GM19239 (cell line): ENCODE data around the gene MRRF.

Experiments used
- DNase-seq: peaks from one replicate; pipeline ENCODE4 v3.0.0; 2011; ENCODE audit warnings: low spot score; ENCODE audit not compliant: insufficient read length
- FAIRE-seq: peaks from 2 replicates; lab custom pipeline; 2011; peaks lifted over from hg19 to GRCh38; lab: Jason Lieb, UNC

Gene MRRF, protein sequence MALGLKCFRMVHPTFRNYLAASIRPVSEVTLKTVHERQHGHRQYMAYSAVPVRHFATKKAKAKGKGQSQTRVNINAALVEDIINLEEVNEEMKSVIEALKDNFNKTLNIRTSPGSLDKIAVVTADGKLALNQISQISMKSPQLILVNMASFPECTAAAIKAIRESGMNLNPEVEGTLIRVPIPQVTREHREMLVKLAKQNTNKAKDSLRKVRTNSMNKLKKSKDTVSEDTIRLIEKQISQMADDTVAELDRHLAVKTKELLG

DNA sequence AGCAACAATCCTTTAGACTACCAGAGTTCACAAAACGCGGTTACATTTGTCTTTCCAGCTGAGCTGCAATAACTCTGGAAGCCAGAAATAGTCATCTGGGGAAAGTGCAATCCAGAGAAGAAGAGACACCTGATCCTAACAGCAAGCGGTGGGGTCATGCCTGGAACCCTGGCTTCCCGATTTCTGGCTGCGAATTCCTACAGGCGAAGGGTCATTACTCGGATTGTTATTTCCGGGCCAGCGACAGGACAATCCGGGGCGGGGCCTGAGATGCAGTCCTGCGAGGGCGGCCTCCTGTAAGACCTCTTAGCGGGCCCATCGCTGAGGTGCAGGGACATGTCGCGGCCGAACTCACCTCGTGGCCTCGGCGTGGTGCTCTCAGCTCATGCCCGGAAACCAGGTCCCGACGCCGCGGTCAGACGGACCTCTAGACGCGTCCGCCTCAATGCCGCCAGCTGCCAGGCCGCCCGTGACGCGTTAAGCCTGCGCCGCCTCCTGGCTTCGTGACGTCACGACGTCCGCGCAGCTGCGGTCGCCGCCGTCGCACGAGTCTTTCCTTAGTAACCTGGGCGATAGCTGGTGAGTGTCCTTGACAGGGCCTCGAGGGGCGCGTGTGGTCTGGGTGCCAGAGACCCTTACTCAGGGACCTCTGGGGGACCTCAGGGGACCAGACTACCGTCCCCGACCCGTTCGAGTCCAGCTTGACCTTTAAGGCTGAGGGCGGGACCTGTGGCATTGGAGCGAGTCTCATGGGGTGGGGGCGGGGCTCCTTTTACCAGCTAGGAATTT is at the start of gene MRRF, which contains the start of gene RBM18:
MRRF (plus strand) TSS at position 523 of the 789 bp plus-strand sequence. CDS start 6,010 bp downstream, outside the sequence.
RBM18 (minus strand) TSS at position 481 of the 789 bp plus-strand sequence. CDS start 3,348 bp downstream, outside the sequence.
- FAIRE-seq (peak; percentile 92), DNase-seq (peak; percentile 69)

DNA sequence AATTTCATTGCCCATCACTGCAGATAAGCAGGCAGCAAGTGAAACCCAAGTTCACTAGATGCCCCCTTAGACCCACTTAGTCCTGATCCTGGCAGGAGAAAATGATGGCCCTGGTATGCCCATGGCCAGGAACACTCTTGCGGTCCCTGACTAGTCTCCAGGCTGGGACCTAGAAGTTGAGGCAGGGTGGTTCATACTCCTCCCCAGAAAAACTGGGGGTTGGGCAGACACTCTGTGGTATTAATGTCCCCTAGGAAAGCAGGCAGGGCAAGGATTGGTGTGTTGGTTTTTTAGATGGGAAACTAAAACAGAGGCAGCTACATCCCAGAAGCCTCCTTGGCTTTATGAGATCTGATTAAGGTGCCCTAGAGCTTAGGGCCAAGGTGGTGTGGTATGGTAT is 49.0 kb upstream of the MRRF start:
- FAIRE-seq (no peak), DNase-seq (no peak)

DNA sequence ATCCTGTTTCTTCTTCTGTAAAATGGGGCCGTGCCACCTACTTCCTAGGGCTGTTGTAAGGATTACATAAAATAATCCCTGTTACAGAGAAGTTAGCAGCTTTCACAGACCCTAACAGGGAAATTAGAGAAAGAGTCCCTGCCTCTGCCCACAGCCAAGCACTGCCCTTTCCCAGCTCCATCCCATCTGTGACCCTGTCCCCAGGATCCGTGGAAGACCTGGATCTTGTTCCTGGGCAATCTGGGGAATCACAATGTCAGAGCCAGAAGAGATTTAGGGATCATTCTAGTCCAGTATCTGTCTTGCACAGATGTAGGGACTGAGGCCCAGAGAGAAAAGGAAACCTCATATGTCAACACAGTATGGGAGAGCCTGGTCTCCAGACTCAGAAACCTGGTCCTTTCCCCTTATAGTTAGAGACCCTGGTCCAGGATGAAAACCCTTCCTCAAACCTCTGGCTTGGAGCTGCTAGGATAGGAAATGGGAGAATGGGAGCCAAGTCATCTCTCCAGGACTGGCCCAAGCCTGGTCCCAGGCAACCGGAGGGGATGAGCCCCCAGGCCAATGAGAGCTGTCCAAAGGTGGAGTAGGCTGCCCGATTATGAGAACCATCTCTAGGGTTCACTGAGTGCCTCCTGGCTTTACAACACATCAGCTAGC is 48.4 kb upstream of the MRRF start:
- FAIRE-seq (no peak), DNase-seq (no peak)

DNA sequence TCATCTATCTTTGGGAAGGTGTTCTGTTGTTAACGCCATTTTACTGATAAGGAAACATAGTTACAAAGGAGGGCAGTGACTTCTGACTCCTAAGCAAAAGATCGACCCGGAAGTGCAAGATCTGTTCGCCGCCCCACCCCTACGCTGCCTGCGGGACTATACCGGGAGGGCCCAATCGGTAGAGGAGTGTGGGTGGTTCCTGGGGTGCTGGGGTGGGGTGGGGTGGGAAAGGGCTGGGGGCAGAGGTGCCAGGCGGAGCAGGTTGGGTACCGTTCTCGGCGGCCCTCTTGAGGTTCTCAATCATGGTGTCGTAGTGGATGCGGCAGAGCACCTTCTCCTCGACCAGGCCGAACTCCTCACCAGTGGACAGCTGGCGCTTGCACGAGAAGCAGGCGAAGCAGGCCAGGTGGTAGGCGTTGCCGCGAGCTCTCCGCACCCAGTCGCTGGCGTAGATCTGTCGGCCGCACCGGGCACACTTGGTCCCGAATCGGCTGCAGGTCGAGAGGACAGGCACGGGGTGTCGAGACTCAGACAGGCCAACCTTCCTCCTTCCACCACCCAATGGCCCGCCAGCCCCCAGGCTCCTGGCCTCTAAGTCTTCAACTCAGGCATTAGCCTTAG is 47.8 kb upstream of the MRRF start:
- no peak for DNase-seq
- no peak for FAIRE-seq

DNA sequence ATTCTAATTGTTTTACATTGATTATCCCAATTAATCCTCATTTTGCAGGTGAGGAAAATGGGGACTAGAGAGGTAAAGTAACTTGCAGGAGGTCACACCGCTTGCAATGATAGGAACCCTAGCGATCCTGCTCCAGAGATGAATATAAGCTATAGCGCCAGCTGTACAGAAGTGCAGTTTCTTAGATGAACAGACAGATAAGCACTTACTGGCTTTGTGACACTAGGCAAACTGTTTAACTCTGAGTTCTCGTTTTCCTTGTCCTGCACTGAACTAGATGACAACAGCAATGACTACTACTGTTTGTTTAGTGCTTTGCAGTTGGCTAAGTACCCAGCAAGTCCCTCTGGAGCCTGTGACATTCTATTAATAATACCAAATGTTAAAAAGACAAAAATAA is 47.0 kb upstream of the MRRF start:
- DNase-seq (no peak), FAIRE-seq (no peak)

DNA sequence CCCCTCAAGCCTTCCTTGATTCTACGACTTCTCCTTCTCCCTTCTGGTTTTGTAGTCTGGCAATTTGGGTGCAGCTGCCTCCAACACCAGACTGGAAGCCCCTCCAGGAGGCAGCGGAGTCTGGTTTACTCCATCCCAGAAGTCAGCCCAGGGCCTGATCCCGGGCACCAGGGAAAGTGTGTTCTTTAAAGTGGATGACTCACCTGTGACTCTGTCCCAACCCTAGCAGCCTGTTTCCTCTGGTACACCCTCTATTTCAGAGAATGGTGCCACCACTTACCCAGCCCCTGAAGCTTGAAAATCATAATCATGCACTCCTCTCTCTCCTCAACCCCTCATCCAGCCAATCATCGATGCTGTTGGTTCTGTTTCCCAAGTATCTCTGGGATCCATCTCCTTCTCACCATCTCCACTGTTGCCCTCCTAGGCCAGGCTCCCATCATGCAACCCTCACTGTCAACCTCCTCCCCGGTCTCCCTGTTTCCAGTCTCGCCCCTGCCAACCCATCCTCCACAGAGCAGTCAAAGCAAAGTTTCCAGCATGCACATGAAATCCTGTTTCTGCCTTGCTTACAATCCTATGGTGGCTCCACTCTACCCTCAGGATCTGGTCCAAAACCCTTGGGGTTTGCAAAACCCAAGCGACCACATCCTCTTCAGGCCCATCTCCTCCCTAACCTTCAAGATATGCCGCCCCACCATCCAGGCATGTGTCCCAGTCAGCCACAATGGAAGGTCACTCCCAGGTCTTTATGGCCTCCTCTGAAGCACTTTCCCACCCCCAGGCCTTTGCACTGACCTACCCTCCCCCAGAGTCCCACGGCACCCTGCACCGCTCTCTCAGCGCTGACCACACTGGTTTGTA is 46.4 kb upstream of the MRRF start:
- FAIRE-seq (no peak), DNase-seq (no peak)

DNA sequence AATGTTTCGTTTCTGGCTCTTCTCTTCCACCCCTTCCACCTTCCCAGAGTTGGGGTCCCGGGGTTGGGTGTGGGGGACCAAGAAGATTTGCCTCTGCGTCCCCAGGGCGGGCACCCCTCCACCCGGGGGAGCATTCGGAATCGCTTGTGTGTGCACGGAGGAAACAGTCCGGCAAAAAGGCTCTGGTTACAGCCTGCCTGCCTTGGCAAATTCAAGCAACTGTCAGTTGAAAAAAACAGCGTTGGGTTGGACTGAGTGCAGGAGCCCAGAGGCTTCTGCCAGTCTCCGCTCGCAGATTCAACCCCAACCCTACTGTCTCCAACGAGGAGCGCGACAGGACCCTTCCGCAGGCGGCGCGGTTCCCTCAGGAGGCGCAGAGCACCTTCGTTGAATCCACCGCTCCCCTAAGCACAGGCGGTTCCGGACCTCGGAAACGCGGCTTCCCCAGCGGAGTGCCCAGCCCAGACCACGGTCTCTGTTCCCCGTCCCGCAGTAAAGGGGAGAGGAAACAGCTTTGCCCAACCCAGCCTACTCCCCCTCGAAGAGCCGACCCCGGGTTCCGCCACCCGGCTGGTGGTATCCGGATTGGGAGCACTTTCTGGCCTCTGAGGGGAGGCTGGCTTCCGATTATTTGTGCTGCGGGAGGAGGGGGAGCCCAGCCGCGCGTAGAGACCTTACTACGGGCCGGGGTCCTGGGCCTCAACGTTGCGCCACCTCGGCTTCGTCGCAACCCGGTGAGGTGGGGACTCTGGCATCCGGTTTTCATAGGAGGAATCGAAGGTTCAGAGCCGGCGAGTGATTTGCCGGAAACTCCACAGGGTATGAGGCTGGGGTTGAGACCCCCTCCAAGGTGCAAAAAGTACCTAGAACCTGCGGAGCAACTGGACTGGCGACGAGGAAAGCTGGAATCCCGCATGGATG is 45.5 kb upstream of the MRRF start:
- DNase-seq: no peak
- FAIRE-seq: no peak

DNA sequence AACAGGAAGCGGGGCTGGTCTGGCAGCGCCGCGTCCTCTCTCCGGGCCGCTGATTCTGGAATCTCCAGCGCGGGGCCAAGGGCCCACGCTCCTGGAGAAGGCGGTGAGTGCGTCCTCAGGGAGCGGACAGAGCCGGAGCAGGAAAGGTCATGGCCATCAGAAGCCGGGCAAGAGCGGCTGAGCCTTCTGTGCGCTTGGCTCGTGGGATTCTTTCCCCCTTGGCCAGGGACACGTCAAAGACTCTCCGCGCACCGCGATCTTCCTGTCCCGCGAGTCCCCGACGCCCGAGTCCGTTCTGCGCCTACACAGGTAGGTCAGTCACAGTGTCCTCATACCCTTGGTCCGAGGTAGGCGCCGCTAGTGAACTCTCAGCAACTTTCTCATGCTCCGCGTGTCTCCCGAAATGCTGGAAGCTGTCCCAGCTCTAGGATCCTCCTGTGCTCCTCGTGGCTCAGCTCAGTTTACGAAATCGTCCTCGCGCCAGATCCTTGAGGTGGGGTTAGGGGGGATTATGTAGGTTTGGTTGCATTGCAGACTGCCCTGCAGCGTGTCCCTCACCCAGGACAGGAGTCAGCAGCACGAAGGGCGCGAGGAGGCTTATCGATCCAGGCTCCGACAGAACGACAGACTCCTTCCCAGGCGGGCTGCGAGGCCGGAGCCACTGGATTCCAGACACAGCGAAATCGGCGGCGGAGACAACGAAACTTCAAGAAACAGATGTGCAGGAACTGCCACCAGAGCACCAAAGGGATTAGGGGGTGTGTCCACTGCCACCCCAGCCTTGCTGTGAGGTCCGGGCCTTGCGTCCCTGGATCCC is 44.6 kb upstream of the MRRF start:
- DNase-seq (no peak), FAIRE-seq (no peak)

DNA sequence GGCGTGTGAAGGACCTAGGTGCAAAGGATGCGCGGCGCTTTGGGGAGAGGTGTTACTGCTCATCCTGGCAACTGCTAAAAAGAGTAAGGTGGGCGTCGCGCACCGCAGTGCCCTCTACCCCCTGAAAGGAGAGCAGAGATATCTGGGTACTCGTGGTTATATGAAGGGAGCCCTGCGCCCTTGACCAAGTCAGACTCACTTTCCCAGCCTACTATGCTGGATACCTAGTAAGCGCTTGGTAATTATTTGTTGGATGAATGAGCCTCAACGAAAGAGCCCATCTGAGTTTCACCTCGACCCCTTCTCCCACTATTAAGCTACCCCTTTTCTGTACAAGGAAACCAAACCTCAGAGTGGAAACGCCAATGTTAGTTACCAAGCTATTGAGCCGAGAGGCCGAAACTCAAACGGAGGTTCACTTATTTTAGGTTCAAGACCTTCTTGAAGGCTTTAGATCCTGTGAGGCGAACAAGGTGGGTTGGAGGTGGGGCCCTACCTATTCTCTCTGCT is 44.0 kb upstream of the MRRF start:
- FAIRE-seq: no peak
- no peak for DNase-seq

DNA sequence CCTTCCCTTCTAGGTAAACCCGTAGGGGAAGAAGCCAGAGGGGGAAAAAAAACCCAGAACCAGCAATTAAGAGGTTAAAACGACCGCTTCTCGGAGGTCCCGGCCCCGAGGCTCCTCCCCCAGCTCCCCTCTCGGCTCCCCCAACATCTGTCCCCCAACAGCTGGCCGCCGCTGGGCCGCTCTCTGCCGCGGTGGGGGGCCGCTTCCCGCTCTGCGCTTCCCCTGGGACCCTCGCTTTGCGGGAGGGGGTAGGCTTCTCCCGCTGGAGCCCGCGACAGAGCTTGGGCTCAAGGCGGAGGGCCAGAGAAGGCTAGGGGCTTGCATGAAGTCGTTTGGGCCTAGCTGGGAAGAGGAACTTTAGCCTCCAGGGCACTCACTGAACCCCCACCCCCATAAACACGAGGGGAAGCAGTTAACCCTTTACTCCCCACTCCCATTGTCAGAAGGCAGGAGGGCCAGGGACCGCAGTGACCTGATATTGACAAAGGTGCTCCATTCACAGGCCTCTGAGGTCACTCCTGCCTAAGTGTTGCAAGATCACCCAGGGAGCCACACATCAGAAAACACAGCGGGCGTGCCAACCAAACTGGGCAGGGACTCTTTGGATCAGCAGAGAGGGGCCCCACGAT is 43.4 kb upstream of the MRRF start:
- DNase-seq: no peak
- FAIRE-seq: no peak

DNA sequence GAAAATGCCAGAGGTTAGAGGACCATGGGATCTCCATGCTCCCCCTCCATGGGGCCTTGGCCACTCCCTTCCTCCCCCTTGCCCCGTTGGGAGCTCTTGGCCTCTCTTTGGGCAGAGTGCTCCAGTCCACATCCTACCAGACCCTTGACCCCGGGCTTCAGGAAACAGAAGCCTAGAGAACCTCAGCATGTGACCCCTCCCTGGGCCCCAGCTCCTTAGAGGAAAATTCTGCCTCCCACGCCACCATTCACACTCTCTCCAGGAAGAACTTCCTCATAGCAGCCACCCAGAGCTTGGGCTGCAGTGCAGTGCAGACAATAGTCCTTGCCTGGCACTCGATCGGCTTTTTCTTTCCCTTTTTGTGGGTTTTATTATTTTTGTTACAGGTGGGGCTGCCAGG is 41.9 kb upstream of the MRRF start:
- FAIRE-seq (no peak), DNase-seq (no peak)

DNA sequence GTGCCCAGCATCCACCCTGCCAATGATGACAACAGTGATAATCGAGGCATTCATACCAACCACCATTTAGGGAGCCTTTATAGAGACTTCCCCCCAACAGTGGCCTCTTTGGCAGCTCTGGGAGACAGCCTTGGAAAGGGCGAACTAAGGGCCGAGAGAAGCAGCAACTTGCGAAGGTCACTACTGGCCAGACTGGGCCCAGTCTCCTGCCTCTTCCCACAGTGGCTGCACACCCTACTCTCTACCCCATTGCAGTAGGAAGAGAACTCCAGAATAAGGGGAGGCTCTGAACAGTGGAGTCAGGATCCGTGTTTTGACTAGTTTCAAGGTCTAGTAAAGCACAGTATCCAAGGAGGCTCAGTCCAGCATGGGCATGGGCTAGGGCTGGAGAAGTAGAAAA is 41.2 kb upstream of the MRRF start:
- FAIRE-seq (no peak), DNase-seq (no peak)

DNA sequence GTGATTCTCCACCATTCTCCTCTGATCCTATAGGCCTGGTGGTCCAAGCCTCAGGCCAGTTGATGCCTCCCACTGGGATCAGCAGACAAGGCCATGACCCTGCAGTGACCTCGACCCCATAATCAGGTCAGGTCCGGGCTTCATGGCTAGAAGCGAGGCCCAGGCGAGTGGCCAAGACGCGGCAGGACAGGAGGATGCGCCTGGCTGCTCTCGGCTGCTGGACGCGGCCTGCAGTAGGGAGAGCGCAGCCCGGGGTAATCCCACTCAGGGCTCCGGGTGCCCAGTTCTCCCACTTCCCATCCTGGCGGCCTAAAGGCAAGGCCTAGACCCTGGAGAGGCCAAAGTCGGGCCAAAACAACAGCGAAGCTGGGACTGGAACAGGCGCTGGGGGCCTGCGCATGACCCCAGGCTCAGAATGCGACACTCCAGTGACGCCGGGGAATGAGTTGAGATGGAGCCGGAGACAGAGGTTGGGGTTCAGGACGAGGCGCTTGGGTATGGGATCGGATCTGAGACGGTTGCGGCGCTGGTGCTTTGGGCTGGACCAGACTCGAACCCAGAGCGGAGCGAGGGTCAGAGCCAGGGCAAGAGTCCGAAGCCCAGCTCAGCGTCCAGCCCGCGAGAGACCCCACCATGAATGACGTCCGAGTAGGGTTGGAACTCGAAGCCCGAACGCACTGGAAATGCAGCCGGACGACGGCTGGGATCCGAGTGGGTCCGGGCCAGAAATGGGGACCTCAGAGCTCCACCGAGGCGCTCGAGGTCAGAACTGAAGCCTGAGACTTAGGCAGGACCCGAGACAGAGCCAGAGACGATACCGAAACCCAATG is 39.2 kb upstream of the MRRF start:
- FAIRE-seq: no peak
- no peak for DNase-seq

DNA sequence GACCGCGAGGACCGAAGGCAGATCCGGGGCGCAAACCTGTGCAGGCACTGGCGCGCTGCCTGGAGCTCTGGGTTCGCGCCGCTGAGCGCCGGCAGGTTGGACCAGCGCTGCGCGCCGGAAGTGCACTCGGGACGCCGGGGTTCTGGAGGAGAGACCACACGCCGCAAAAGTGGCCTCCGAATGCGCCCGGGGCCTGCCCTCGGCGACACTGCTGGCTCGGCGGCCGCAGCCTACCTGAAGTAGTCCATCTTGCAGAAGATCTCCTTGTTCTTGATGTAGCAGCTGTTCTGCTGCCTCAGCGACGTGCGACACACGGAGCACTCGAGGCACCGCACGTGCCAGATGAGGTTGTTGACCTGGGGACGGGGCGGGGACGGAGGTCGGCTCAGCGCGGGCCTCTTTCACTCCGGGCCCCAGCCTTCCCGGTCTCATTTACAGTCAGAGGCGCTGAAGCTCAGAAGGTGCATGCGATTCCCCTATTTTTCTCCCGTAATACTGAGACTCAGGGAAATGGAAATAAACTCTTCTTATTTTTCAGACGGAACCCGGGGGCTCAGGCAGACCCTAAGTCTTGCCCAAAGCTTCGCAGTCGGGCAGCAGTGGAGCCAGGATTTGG is 38.4 kb upstream of the MRRF start:
- no peak for FAIRE-seq
- DNase-seq: no peak

DNA sequence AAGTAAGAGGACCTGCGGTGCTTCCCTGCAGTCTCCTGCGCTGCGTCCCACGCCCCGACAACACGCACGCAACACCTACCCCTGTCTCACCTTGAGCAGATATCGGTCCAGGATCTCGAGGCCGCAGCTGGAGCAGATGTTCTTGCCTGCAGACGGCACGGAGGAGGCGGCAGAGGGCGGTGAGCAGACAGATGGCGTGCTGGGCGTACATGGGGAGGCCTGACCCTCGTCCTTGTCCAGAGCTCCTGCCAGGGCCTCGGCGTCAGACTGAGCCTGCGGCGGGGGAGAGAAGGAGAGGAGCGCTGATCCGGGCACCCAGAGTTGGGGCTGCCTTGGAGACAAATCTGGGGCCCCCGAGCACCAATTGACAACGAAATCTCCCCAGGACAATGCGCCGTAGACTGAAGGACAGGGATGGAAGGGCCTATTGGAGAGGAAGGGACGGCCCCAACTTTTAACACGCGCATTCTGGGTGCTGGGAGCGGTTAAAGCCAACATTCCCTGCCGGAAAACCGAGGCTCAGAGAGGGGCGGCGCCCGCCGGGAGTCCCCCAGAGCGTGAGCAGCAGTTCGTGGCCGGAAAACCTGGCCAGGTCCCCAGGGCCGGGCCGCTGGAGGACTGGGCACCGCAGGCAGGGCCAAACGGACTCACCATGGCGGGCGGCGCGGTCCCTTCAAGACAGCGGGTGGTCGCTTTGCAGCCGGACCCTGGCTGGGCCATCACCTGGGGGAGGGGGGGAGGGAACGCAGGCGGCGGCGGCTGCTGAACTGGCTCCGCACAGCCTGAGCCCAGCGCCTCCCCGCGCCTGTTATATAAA is 37.7 kb upstream of the MRRF start:
- FAIRE-seq (no peak), DNase-seq (no peak)
